GM06990 (cell line): ENCODE results near the gene PTPRM.

Experiments
- DNase-seq: peaks from one replicate; pipeline ENCODE4 v3.0.0-alpha.2; 2011; ENCODE audit not compliant: insufficient read length; ENCODE audit errors: extremely low read depth
- H3K27me3 ChIP-seq: replicated peaks from 2 replicates; pipeline ENCODE4 v1.6.0; 2011; ENCODE audit warnings: low read length; ENCODE audit not compliant: control insufficient read depth, insufficient read depth
- H3K36me3 ChIP-seq: 2 replicates; pipeline ENCODE4 v1.5.1; 2011; ENCODE audit warnings: low read length; ENCODE audit not compliant: control insufficient read depth, insufficient read depth
- H3K4me3 ChIP-seq: replicated peaks from 2 replicates; pipeline ENCODE4 v1.5.1; 2011; ENCODE audit warnings: low read depth, mild to moderate bottlenecking, control low read depth, low read length
- TF ChIP-seq, protein P1 (sequence below): IDR thresholded peaks from 2 replicates; pipeline ENCODE4 v1.5.1; 2011; ENCODE audit warnings: low read length, control low read depth, mild to moderate bottlenecking, inconsistent platforms; ENCODE audit not compliant: insufficient read depth, poor library complexity, severe bottlenecking

Gene PTPRM

GRCh38 chr18:7568426-7568825 is 1.3 kb downstream of the PTPRM start:
- peak; percentile 3 for DNase-seq
- Histone ChIP-seq H3K36me3 (no peaks in the 10 kb centered on the region), H3K27me3 (no peaks in the 10 kb centered on the region; the same call in none of the 2 replicates), H3K4me3 (peak overlapping the region; percentile 33; the same call in 1 of the 2 replicates)
- TF ChIP-seq, protein P1, sequence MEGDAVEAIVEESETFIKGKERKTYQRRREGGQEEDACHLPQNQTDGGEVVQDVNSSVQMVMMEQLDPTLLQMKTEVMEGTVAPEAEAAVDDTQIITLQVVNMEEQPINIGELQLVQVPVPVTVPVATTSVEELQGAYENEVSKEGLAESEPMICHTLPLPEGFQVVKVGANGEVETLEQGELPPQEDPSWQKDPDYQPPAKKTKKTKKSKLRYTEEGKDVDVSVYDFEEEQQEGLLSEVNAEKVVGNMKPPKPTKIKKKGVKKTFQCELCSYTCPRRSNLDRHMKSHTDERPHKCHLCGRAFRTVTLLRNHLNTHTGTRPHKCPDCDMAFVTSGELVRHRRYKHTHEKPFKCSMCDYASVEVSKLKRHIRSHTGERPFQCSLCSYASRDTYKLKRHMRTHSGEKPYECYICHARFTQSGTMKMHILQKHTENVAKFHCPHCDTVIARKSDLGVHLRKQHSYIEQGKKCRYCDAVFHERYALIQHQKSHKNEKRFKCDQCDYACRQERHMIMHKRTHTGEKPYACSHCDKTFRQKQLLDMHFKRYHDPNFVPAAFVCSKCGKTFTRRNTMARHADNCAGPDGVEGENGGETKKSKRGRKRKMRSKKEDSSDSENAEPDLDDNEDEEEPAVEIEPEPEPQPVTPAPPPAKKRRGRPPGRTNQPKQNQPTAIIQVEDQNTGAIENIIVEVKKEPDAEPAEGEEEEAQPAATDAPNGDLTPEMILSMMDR = no peak

GRCh38 chr18:7571626-7572025 is 4.5 kb downstream of the PTPRM start:
- Histone ChIP-seq H3K36me3 (no peaks in the 10 kb centered on the region), H3K27me3 (no peaks in the 10 kb centered on the region), H3K4me3 (no peak overlapping the region)
- TF ChIP-seq, protein P1 = no peak
- no peak for DNase-seq

- TF ChIP-seq, protein P1 = no peak
- no peak overlapping the region for H3K4me3 ChIP-seq
- H3K36me3 ChIP-seq = no peaks in the 10 kb centered on the region
- H3K27me3 ChIP-seq = no peaks in the 10 kb centered on the region
- no peak for DNase-seq
These were observed 5.7 kb downstream of the PTPRM start for GRCh38 chr18:7572822-7573221.

DNA sequence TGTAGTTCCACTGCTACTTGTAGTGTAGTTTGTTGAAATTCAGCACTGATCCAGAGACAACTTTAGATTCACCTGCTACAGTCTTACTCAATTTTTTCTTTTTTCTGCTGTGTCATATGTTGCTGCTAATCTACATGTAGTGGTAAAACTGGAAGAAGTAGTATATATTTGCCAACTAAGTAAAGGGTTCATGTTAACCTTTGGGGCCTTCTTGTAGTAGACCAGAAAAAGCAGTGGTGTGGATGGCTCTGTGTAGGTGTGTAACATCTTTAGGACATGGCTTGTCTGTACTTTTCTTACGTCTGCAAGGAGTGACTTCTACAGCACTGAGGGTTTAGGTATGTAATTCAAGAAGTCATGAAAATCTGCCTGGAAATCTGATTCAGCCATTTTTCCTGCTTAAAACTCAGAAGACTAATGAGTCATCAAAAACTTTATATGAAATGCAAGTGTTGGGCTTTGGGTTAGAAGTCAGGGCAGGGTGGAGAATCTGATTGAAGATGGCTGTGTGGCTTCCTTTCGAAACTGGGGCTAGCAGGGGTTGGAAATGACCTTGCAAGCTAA is 8.4 kb downstream of the PTPRM start:
- TF ChIP-seq, protein P1 = no peak
- Histone ChIP-seq H3K27me3 (no peaks in the 10 kb centered on the region), H3K4me3 (no peak overlapping the region), H3K36me3 (no peaks in the 10 kb centered on the region)
- no peak for DNase-seq

DNA sequence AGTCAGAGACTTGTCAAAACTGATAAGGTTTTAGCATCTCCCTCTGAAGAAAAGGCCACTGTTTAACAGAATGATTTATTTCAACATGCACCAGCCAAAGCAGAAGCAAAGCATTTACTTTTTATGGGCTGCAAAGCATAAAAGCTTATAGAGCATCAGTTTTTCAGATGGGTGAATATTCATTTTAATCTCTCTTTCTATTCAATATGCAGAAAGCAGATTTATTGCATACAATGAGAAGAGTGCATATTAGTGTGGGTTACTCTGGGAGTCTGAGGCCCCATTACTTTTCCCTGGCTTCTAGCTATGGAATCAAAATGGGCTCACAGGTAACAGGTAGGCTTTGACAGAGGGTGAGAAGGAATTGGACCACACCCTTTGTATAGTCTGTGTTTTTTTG is 9.0 kb downstream of the PTPRM start:
- Histone ChIP-seq H3K27me3 (no peaks in the 10 kb centered on the region), H3K4me3 (no peak overlapping the region), H3K36me3 (no peaks in the 10 kb centered on the region)
- TF ChIP-seq, protein P1 = no peak
- DNase-seq = no peak

DNA sequence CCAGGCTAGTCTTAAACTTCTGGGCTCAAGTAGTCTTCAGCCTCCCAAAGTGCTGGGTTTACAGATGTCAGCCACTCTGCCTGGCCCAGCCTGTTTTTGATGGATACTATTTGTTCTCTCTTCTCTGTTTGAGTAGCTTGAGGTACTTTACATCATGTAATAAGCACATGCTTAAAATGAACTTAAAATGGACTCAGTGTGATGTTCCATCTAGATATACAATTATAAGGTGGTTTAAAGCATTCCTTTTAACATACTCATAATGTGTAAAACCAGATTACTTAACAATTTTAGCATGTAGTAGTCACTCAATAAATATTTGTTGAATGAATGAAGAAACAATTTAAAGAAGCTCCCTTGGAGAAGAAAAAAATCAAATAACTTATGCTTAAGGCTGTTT is 9.6 kb downstream of the PTPRM start:
- TF ChIP-seq, protein P1 = no peak
- DNase-seq = no peak
- Histone ChIP-seq H3K27me3 (no peaks in the 10 kb centered on the region), H3K36me3 (no peaks in the 10 kb centered on the region), H3K4me3 (no peak overlapping the region)
